Stimulated activated CD4-positive, alpha-beta T cell treated with anti-CD3 and anti-CD28 coated beads, Interleukin-4, amount 100 ng/mL, for 48 hours (primary cell): ENCODE measurements around the gene NPIPA1.
"Not testable (repeated sequence)": the region's sequence is repeated elsewhere in the genome, so short reads cannot be mapped to it uniquely, and the experiment has no call there.

Source experiments
- DNase-seq, 2 donors: peaks; one replicate each; pipeline ENCODE4 v3.0.0-alpha.2; 2020; ENCODE audit warnings: low read depth in 2 of 2

The NPIPA1 gene

DNA sequence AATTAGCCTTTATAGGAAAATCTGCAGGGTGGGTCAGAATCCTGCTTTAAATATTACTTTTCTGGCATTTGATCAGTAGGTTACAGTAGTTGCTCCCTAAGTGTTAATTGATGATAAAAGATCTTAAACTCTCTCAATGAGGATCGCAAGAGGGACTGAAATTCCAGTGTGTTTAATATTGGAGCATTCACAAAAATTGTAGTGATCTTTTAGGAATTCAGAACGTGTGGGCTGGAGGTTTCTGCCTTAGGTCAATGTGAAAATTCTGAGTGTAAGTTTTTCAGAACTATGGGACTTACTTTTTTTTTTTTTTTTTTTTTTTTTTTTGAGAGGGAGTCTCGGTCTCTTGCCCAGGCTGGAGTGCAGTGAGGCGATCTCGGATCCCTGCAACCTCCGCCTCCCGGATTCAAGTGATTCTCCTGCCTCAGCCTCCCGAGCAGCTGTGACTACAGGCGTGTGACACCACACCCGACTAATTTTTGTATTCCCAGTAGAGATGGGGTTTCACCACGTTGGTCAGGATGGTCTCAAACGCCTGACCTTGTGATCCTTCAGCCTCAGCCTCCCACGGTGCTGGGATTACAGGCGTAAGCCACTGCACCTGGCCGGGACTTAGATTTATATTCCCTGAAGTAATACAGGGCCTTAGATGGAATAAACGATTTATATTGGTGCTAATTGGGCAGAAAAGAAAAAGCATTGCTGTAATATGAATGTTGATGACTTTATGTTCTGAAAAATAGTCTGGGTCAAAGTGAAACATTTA, 39.9 kb downstream of the NPIPA1 start:
- not testable (repeated sequence) for DNase-seq

DNA sequence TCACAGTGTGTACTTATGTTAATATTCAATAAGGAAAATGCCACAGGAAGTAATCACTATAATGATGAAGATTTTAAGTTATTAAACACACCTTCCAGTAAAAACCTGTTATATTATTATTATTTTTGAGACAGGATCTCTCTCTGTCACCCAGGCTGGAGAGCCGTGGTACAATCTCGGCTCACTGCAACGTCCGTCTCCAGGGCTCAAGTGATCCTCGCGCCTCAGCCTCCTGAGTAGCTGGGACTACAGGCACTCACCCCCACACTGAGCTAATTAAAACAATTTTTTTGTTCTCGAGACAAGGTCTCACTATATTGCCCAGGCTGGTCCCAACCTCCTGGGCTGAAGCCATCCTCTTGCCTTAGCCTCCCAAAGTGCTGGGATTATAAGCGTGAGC, 41.0 kb downstream of the NPIPA1 start:
- not testable (repeated sequence) for DNase-seq

DNA sequence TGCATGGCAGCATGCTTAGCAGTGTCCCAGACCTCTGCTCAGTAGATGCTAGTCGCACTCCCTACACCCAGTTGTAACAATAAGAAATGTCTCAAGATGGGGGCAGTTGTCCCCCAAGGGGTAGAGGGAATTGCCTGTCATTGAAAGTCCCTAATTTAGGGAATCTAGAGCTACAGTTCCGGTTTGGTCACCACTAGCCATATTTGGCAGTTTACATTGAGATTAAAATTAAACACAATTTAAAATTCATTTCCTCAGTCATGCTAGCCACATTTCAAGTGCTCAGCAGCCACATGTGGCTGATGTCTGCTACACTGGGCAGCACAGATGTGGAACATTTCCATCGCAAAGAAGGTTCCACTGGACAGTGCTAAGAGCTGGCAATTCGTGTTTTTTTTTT, 41.7 kb downstream of the NPIPA1 start:
- DNase-seq, result not testable (repeated sequence)

DNA sequence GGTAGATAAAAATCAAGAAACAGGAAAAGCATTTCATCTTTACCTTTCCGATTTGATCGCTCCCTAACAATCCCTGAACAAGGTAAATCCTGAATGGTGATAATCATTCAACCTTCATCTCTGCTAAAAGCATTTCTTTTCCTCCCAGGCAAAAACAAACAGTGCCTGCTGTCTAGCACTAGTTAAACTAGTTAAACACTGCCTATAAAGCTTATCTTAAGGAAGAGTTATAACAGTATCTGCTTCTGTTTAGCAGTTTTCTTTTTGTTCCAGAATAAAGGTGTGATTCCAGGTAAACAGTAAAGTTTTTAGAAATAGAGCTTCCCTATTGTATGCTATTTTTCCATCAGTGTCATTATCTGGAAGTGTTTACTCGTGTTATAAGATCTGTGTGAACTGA, 44.0 kb downstream of the NPIPA1 start:
- DNase-seq, result not testable (repeated sequence)

- DNase-seq, result not testable (repeated sequence)
Measured at GRCh38 chr16:14982521-14982920, 45.3 kb downstream of the NPIPA1 start.

DNA sequence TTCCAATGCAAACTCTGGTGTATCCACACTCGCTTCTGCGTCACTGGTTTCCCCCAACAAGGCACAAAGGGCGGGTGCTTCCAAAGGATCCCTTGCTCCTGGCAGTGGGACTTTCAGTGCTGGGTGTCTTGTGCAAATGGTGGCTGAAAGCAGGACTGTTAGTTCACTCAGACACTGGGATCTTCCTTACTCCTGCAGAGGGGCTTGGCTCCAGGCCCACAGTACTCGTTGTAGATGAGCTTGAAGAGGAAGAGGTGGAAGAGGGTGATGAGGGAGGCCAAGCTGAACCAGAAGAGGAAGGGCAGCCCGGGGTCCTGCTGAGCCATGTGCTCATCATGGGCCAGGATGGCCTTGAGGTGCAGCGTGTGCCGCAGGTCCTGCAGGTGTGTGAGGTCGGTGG, 50.8 kb downstream of the NPIPA1 start:
- not testable (repeated sequence) for DNase-seq

DNA sequence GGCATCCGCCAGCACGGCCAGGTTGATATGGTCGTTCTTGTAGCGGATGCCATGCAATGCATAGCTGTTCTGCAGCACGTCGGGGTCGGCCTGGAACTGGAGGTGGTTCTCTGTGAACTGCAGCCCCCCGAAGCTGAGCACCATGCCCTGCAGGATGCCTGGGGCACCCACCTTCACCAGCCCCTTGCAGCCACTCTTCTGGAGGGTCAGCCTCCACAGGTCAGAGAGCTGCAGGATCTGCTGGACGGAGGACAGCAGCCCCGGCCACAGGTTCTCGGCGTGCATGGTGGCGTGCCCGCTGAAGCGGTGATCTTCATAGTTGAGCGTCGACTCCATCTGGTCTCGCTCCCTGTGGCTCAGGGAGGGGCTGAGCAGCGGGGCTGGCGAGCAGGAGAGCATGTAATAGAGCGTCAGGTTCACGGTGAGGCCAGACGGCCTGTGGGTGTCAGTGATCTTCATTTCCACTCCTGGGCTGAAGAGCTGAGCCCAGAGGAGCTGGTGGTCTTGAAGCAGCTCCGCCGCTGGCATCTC, 51.5 kb downstream of the NPIPA1 start:
- DNase-seq, result not testable (repeated sequence)

DNA sequence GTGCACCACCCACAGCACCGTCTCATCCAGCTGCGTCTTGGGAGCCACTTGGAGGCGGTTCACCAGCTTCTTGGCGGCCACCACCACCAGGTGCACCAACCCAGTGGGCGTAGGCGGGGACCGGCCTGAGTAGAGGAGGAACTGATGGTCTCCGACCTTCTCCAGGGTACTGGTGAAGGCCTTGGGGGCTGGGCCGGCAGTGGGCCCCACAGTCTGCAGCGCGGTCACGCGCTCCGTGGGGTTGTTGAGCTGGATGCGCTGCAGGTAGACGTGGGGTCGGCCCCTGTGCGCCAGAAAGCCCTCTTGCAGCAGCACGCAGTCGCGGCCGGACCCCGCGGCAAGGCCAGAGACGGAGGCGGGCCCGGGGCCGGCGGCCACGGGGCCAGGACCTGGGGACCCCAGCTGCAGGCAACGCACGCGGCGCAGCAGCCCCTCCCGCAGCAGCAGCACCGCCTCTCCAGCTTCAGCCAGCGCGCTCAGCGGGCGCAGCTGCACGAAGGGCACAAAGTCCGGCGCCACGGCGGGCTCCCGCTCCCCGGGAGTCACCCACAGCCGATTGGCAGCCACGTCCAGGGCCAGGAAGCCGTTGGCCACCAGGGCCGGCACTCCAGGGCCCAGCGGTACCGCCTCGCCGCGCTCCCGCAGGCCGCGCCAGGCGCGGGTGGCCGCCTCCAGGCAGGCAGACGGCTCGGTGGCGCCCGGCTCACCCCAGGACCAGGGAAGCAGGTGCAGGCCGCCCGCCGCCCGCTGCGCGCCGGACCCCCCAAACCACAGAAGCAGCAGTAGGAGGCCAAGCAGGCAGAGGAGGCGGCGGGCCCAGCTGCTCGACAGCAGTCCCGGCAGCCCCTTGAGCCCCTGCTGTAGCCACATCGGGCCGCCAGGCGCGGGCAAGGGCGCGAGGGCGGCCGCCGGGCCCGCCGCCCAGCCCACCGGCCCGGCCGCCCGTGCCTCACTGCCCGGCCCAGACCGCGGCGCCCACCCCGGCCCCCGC, 52.3 kb downstream of the NPIPA1 start:
- not testable (repeated sequence) for DNase-seq

DNA sequence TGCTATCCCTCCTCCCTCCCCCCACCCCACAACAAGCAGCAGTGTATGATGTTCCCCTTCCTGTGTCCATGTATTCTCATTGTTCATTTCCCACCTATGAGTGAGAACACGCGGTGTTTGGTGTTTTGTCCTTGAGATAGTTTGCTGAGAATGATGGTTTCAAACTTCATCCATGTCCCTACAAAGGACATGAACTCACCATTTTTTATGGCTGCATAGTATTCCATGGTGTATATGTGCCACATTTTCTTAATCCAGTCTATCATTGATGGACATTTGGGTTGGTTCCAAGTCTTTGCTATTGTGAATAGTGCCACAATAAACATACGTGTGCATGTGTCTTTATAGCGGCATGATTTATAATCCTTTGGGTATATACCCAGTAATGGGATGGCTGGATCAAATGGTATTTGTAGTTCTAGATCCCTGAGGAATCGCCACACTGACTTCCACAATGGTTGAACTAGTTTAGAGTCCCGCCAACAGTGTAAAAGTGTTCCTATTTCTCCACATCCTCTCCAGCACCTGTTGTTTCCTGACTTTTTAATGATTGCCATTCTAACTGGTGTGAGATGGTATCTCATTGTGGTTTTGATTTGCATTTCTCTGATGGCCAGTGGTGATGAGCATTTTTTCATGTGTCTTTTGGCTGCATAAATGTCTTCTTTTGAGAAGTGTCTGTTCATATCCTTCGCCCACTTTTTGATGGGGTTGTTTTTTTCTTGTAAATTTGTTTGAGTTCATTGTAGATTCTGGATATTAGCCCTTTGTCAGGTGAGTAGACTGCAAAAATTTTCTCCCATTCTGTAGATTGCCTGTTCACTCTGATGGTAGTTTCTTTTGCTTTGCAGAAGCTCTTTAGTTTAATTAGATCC, 56.3 kb downstream of the NPIPA1 start:
- DNase-seq, result not testable (repeated sequence)

DNA sequence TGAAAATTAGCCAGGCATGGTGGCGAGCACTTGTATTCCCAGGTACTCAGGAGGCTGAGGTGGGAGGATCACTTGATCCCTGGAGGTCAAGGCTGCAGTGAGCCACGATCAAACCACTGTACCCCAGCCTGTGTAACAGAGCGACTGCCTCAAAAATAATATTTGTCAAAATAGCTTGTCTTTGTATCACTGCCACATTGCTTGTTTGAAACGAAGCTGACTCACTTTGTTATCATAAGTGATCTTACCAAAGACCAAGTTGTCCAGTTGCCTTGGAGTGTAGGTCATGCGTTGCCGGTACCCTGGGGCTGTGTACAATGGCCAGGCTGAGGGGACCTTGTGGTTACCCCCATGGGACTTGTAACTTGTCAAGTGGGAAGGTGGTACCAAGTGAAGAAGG, 59.5 kb downstream of the NPIPA1 start:
- not testable (repeated sequence) for DNase-seq

- DNase-seq, result not testable (repeated sequence)
Measured at GRCh38 chr16:14998300-14998699, 61.1 kb downstream of the NPIPA1 start.

DNA sequence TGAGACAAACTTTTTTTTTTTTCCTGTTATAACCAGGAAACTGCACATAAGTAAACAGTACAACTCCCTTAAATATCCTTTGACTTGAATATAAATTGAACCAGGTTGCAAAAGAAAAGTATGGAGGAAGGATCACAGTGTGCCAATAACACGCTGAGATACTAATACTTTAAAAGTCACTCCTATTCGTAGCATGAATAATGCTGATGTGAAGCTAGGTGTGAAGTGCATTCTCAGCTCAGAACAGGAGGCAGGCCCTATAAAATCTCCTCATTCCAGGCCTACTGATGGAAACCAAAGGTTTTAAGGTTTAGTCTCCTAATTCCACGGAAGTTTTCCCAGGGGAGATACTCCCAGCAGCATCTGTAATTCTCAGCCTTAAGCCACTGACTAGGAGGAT, 62.6 kb downstream of the NPIPA1 start:
- not testable (repeated sequence) for DNase-seq
